PC-9 (cell line): Measurements from ENCODE around the gene TMEM14A.

Experiments used
- CTCF ChIP-seq: fragments of 200-600 bp; sonication (generic); conservative IDR thresholded peaks from 2 replicates; pipeline ENCODE4 v1.6.1; 2017; ENCODE audit warnings: mixed run types, antibody characterized with exemption, mild to moderate bottlenecking, moderate library complexity
- EZH2 ChIP-seq: fragments of 200-600 bp; sonication (generic); IDR thresholded peaks from 2 replicates; pipeline ENCODE4 v1.8.0; 2017; ENCODE audit warnings: antibody characterized with exemption, low read depth

- no peak for TF ChIP-seq CTCF
- no peak for TF ChIP-seq EZH2
Measured at GRCh38 chr6:52643158-52643557, 27.8 kb upstream of the TMEM14A start.
